GM19438 (cell line): Measurements from ENCODE around the gene KCNE2.
"Not testable (repeated sequence)": the region's sequence is repeated elsewhere in the genome, so short reads cannot be mapped to it uniquely, and the experiment has no call there.

ENCODE experiments used
- ATAC-seq: cut with Tn5 transposase; IDR thresholded peaks from one replicate; pipeline ENCODE4 v1.9.1; 2021; ENCODE audit warnings: low read depth; ENCODE audit not compliant: unreplicated experiment

Gene KCNE2

DNA sequence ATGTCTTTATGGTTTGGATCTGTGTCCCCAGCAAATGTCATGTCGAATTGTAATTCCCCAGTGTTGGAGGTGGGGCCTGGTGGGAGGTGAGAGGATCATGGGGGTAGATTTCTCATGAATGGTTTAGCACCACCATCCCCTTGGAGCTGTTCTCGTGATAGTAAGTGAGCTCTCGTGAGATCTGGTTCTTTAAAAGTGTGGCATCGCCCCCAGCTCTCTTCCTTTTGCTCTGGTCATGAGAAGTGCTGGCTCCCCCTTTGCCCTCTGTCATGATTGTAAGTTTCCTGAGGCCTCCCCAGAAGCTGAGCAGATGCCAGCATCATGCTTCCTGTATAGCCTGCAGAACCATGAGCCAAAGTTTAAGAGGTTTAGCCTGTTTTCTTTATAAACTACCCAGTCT, 11.2 kb upstream of the KCNE2 start:
- ATAC-seq: no peak

DNA sequence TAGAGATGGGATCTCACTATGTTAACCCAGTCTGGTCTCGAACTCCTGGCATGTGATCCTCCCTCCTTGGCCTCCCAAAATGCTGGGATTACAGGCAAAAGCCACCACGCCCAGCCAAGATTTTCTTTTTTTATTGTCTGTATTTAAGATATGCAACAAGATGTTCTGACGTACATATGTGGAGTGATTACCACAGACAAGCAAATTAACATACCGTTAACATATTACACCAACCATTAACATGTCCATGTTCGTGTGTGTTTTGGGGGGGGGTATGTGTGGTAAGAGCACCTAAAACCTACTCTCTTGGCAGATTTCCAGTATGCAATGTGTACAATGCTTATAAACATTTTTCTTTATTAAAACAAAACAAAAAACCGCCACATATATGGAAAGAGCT, 10.6 kb upstream of the KCNE2 start:
- no peak for ATAC-seq

DNA sequence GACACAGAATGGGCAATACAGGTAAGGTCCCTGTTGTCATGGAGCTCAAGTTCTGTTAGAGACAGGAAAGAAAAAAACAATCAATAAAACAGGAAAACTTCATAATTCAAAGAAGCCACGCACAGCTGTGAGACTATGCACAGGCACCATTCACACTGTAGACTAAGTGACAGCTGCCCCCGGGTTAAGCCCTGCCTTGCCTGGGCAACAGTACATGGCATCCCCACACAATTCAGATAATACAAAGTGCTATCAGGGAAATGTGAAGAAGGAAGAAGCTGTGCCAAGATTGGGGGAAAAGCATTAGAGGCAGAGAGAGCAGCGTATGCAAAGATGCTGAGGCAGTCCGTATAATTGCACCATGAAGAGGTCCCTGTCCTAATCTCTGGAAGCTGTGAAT, 9.0 kb upstream of the KCNE2 start:
- ATAC-seq: no peak

- ATAC-seq: no peak
Measured at GRCh38 chr21:34355570-34355969, 8.2 kb upstream of the KCNE2 start.

DNA sequence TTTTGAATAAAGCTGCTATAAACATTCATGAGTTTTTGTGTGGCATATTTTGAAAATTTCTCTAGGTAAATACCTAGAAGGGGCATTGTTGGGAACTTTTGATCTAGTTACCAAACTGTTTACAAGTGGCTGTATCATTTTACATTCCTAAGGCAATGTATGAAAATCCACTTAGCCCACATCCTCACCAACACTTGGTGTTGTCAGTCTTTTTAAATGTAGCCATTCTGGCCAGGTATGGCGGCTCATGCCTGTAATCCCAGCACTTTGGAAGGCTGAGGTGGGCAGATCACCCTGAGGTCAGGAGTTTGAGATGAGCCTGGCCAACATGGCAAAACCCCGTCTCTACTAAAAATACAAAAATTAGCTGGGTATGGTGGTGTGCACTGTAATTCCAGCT, 5.9 kb upstream of the KCNE2 start:
- ATAC-seq: no peak

DNA sequence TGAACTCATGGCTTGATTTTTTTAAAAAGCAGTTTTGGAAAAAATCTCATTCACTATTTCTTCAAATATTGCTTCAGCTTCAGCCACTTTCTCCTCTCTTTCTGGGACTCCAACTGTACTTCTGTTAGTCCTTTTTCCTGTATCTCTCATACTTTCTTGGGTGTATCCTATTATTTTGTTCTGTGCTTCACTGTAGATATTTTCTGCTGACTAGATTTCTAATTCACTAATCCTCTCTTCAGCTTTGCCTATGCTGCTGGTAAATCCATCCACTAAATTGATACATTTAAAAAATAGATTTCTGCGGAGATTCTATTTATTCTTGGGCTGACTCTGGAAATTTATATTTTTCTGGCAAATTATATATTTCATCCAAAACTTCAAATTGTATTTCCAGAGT, 4.9 kb upstream of the KCNE2 start:
- no peak for ATAC-seq

DNA sequence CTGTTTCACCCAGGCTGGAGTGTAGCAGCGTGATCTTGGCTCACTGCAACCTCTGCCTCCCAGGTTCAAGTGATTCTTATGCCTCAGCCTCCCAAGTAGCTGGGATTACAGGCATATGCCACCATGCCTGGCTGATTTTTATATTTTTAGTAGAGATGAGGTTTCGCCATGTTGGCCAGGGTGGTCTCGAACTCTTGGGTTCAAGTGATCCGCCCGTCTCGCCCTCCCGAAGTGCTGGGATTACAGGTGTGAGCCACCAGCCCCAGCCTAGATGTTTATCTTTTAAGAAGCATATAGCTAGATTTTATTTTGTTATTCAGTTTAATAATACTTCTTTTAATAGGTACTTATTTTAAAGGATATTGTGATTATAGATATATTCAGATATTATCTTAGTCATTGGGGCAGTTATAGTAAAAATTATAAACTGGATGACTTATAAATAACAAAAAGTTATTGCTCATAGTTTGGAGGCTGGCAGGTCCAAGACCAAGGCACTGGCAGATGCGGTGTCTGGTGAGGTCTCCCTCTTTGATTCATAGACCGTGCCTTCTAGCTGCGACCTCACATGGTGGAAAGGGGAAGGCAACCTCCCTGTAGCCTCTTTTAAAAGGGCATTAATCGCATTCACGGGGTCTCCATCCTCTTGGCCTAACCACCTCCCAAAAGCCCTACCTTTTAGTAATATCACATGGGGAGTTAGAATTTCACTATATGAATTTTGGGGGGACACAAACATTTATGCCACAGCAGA, 3.1 kb upstream of the KCNE2 start:
- ATAC-seq: no peak

- no peak for ATAC-seq
Measured at GRCh38 chr21:34362136-34362444, 1.7 kb upstream of the KCNE2 start.

GRCh38 chr21:34362670-34363069, 1.1 kb upstream of the KCNE2 start:
- ATAC-seq: no peak

DNA sequence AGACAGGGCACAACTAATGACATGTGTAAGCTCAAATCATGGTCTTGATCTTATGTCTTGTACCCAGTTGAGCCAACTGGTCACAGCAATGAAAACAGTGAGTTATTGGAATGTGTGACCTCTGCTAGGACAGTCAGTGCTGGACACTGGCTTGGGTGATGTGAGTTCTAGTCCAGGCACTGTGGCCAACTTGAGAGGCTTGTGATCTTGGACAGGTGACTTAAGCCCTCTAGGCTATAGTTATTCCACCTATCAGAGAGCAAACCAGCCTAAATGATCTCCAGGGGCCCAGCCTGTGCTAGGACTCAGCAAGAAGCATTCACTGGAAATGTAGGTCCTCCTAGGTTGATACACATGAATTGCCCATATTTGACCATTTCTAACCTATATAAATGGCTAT, 1.1 kb downstream of the KCNE2 start:
- ATAC-seq: no peak

DNA sequence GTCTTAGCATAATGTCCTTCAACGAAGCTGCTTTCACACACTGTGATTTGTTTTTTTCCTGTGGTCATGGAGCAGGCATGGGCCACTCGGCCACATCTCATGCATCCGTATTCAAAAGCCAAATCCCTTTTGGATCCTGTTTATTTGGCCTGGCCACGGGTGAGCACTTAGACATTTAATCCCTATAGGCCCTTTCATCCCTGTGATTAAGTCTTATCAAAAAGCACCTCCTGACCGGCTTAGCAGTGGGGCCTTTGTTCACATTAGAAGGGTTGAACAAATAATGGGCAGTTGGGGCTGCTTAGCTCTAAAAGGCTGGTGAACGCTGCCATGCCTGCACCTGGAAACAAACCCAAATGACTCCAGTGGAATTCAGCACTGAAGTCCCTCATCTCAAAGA, 2.0 kb downstream of the KCNE2 start:
- no peak for ATAC-seq

GRCh38 chr21:34367320-34367935, 3.6 kb downstream of the KCNE2 start:
- no peak for ATAC-seq

GRCh38 chr21:34369741-34370140, 5.9 kb downstream of the KCNE2 start:
- no peak for ATAC-seq

DNA sequence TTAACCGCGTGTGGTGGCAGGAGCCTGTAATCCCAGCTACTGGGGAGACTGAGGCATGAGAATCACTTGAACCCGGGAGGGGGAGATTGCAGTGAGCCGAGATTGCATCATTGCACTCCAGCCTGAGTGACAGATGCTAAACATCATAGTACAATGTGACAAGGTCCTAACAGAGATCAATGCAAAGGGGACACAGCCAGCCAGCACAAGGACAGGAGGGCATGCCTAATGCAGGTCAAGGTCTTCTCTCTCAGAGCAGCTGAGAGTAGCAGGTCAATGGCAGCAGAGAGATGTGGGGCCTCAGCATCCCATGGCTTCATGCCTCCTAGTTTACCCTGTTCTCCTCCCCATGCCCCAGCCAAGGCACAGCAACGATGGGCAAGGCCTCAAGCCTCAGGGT, 8.5 kb downstream of the KCNE2 start:
- no peak for ATAC-seq

DNA sequence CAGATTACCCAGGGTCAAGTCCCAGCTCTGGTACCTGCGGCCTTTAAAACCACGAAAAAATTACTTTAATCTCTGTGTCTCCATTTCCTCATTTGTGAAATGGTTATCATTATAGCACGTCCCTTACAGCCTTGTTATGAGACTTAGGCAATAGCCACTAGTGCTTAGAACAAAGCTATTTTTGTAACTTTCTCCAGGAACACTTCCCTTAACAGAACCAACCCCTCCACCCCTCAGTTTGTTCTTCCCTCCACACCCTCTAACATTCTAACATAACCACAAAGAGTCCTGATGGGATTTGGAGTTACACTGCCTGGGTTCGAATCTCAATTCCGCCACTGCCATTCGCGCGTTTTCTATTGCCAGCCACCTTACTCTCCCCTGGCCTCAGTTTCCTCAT, 10.7 kb downstream of the KCNE2 start:
- not testable (repeated sequence) for ATAC-seq

- ATAC-seq: peak; percentile 90
Measured at GRCh38 chr21:34374940-34375618, 11.3 kb downstream of the KCNE2 start, which contains the start of gene SMIM11. Gene SMIM11 (plus strand): TSS chr21:34375507. CDS start chr21:34379505, 3,998 bp downstream.

- peak; percentile 66 for ATAC-seq
Measured at GRCh38 chr21:34375619-34375972, 11.8 kb downstream of the KCNE2 start.

GRCh38 chr21:34383138-34383537, 19.3 kb downstream of the KCNE2 start:
- not testable (repeated sequence) for ATAC-seq

DNA sequence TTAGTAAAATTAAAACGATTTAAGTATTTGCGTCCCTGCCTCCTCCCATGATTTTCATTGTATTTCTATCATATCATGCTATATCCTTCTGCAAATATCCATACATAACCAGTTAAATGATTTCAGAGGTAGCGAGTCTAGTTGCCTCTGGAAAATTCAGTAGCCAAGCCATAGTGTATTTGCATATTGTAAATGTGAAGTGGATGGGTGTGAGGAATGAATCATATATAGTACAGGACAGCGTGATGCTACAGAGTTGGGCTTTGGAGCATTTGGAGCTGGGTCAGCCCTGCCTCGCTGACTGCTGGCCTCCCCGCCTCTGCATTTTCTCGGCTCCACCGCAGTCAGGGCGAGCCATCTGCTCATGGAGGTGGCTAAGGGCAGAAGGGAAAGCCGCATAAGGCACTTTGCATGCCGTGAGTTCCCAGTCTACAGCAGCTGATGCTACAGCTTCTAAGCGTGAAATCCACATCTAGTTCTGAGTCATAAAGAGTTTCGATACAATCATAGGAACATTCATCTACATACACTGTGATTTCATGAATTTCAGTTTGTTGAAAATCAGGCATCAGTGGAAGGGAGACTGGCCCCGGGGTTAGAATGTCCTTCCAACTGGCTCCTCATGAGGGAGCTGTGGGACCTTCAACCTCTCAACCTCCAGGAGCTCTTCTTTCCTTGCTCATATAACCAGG, 20.1 kb downstream of the KCNE2 start:
- peak; percentile 85 for ATAC-seq

DNA sequence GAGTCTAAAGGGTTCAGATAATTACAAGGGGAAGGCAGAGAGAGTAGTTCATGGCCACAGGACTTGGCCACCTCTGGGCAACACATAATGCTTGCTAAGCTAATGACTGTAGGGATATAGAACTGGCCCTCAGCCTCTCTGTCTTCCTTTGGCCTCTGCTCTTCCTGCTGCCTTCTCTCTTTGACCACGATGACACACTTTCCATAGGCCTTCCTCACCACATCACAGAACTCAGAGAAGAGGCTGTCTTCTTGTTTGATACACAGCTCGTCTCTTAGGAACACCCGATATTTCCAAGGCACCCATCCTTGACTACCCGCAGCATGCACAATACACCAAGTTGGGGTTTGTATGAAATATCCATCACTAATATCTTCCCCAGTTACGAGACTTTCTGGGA, 36.7 kb downstream of the KCNE2 start:
- ATAC-seq: not testable (repeated sequence)

DNA sequence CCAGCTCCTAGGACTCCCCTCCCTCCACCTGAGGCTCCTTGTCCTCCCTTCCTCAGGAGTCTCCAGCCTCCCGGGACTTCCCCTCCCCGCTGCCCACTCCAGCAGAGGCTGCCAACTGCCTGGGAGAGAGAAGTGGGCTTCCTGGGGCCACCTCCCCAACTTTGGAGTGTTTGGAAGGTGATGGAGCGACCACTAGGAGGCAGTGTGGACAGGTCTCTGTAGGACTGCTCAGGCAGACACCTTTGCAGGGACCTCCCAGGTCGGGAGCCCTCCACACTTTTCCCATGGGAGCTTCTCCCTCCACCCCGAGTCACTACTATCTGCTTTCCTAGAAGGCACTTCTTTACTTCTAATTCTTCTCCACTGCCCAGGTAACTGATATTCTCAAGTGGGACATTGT, 40.9 kb downstream of the KCNE2 start:
- ATAC-seq: not testable (repeated sequence)
